ENCODE results near the gene PLEKHA6.

Gene PLEKHA6, protein sequence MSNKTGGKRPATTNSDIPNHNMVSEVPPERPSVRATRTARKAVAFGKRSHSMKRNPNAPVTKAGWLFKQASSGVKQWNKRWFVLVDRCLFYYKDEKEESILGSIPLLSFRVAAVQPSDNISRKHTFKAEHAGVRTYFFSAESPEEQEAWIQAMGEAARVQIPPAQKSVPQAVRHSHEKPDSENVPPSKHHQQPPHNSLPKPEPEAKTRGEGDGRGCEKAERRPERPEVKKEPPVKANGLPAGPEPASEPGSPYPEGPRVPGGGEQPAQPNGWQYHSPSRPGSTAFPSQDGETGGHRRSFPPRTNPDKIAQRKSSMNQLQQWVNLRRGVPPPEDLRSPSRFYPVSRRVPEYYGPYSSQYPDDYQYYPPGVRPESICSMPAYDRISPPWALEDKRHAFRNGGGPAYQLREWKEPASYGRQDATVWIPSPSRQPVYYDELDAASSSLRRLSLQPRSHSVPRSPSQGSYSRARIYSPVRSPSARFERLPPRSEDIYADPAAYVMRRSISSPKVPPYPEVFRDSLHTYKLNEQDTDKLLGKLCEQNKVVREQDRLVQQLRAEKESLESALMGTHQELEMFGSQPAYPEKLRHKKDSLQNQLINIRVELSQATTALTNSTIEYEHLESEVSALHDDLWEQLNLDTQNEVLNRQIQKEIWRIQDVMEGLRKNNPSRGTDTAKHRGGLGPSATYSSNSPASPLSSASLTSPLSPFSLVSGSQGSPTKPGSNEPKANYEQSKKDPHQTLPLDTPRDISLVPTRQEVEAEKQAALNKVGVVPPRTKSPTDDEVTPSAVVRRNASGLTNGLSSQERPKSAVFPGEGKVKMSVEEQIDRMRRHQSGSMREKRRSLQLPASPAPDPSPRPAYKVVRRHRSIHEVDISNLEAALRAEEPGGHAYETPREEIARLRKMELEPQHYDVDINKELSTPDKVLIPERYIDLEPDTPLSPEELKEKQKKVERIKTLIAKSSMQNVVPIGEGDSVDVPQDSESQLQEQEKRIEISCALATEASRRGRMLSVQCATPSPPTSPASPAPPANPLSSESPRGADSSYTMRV

DNA sequence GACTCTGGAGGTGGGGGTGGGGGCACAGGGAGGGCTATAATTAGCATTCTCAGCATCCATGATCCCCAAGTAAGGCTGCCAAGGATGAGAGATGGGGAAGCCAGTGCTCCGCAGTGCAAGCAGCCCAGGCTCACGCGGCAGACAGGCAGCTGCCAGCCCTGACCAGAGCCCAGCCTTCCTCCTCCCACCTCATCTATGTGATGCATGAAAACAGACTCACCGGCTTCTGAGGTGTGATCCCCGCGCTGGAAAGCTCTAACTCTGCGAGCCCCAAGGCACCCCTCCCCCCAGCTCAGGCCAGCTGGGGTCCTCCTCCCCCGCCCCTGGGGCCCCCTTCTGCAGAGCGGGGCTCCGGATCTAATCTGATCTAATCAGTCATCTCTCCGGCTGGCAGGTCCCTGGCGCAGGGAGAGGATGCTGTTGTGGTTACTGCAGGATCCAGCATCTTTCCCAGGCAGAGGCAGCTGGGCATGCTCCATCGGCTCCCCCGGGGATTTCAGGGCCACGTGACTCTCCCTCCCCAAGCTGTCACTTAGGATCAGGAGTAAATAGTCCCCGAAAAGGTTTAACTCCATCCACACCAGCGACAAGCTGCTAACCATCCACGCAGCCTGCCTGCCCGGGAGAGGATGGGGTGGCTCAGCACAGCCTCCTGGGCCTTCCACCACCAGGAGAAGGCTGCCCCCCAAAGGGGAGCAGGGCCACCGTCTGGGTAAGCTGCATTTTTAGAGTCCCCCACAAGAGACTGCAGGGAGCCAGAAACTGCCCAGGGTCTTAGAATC, at the start of gene PLEKHA6:
Gene PLEKHA6, minus strand, starts transcription at position 456 of the 782 bp plus-strand sequence. CDS start 86,202 bp downstream, outside the sequence.
- DNase-seq: peak; percentile 62

DNA sequence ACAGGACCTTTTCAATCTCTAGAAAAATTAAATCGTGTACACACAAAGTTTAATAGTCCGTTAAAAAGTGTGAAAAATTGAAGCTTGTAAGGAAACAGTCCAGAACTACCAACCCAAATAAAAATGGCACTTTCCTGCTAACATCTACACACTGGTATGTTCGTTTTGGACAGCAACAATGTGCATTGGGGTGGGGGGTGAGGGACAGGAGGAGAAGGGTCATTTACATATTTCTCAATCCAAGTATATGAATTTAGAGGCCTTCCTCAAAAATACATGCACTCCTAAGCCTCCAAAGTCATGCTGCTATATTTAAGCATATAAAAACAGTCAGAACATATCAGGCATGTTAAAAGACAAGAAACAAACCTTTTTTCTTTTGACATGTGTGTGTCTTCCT, 49.4 kb upstream of the PLEKHA6 start:
- no peak for DNase-seq

DNA sequence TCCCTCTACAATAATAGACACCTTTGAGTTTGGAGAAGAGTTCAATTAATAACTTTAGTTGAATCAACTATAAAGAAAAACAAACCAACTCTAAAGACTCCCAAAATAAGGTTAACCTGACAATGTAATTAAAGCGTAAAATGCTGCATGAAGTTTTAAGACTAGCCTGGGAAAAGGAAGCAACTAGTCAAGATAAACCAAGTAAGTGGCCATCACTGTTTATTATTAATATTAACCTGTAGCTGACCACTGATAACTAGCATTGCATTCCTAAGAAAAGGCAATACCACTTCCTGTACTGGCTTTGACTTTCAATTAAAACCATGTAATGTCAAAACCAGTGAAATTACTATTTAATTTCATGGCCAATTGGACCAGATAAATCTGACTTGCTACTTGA, 48.9 kb upstream of the PLEKHA6 start:
- no peak for DNase-seq

DNA sequence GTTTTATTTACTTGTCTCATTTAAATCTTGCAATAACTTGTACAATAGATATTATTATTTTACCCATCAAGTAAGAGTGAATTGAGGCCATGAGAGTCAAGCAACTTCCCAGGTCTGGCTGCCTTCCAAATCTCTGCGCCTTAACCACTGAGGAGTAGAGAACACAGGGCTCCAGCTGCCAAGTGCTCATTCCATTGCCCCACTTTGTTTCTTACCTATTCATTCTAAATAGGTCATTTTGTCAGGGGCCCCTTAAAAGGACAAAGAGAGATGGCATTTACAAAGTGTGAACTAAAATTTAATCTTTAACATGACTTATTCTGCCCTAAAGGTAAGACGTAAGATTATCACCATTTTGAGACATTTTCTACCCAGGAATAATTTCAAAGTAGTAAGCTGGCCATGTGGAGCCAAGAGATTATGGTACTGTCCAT, 48.4 kb upstream of the PLEKHA6 start:
- DNase-seq: no peak

DNA sequence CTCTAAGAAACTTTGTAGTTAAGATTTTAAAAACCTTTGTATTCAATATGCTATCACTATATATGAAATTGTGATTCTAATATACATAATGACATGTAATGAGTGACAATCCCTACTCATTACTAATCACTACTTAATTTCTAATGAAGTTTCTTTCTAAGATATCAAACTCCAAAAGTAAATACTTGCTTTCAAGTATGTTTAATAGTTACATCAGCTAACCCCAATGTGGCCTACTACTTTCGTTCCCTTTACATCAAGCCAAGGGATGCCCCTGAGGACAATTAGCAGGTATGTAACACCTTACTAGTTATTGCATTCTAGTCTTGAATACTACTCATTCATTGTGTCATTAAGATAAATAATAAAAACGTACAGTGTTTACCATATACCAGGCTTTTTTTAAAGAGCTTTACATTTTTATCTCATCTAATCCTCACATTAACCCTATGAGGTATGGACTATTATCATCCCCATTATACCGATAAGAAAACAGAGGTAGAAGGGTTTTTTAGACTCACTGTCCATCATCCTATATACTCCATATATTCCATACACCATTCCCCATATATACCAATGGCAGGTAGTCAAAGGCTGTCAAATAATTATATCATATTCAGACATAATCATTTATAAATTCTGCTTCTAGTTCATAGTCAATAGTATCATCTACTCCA, 47.7 kb upstream of the PLEKHA6 start:
- no peak for DNase-seq

DNA sequence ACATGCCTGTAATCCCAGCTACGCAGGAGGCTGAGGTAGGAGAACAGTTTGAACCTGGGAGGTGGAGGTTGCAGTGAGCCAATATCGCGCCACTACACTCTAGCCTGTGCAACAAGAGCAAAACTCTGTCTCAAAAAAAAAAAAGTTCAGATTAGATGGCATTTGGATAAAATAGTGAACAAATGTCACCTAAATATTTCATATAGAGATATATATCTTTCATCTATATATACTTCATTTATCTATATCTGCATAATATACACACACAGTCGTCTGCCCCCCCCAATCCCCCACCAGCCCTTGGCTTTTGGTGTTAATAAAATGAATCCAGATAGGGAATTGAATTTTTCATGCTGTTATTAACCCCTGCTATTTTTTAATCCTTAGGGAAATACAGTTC, 46.9 kb upstream of the PLEKHA6 start:
- no peak for DNase-seq

DNA sequence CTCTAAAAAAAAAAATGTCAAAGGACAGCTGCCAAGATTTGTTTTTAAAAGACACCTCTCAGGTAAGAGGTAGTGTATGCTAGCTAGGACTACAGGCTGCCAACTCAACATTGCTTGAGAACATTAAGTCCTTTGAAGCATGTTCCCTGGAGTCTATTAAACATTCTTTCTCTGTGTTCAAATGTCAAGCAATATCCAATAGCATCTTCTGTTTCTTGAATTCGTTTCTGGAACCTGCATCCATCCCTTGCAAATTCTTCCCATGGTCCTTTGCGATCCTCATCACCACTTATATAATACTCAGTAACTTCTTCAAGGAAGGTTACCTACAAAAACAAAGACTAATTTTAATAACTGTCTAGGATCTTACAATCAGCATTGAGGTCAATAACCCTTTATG, 46.3 kb upstream of the PLEKHA6 start:
- DNase-seq: no peak

DNA sequence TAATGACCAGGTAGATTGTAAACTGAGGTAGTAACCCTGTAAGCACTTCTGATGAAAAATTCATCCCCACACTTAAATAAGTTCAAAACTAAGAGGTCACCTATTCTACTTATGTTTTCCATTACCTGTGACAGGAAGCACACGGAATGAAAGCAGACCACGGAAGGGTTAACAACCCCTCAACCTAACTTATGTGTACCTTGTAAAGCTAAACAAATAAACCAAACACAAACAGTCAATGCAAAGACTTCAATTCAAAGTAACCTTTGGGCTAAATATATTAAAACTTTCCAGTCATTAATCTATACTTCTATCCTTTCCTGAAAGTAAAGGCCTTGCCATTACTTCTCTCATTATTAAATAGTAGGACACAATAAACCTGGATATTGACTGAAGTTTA, 44.9 kb upstream of the PLEKHA6 start:
- DNase-seq: no peak

DNA sequence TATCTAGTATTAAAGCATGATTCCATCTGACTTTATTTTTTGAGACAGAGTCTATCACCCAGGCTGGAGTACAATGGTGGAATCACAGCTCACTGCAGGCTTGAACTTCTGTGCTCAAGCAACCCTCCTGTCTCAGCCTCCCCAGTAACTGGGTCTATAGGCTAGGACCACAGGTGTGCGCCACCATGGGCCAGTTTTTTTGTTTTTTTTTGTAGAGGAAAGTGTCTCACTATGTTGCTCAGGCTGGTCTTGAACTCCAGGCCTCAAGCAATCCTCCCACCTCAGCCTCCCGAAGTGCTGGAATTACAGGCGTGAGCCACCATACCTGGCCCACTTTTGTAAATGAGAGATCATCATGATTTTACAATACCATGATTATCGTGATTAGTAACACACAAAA, 42.7 kb upstream of the PLEKHA6 start:
- DNase-seq: no peak

DNA sequence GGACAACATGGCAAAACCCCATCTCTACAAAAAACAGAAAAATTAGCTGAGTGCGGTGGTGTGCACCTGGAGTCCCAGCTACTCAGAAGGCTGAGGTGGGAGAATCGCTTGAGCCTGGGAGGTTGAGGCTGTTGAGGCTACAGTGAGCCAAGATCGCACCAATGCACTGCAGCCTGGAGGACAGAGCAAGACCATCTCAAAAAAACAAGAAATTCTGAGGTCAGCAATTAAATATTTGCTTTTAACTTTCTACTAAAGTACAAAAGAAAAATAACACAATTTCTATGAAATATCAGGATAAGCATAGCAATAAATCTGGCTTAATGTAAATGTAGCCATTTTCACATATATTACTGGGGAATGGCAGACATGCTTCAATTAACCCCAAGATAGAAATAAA, 42.0 kb upstream of the PLEKHA6 start:
- no peak for DNase-seq

DNA sequence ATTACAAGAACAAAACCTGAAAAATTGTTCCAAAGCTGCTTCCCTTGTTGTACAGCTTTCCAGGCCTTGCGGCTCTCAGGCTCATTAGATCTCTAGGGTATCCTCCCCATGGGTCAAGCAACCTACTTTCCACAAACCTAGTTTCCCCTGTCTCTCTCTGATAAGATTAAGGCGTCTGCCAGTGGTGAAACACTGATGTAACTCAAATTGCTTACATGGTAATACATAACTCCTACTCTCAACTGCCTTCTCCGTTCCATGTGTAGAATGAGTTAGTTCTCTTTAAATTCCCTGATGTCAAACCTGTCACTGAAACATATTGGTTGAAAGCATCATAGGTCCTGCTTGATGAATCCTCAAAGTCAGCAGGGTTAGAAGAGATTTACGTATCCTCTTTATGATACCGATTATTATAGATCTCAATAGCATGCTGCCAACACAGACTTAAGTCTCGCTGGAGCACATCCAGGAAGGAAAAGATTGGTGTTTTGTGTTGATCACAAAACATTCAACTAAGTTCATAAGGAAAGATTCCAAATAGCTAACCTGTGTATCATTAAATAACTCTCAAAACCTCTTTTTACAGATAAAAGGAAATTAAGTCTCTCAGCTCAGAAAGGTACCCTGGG, 41.3 kb upstream of the PLEKHA6 start:
- DNase-seq: no peak

DNA sequence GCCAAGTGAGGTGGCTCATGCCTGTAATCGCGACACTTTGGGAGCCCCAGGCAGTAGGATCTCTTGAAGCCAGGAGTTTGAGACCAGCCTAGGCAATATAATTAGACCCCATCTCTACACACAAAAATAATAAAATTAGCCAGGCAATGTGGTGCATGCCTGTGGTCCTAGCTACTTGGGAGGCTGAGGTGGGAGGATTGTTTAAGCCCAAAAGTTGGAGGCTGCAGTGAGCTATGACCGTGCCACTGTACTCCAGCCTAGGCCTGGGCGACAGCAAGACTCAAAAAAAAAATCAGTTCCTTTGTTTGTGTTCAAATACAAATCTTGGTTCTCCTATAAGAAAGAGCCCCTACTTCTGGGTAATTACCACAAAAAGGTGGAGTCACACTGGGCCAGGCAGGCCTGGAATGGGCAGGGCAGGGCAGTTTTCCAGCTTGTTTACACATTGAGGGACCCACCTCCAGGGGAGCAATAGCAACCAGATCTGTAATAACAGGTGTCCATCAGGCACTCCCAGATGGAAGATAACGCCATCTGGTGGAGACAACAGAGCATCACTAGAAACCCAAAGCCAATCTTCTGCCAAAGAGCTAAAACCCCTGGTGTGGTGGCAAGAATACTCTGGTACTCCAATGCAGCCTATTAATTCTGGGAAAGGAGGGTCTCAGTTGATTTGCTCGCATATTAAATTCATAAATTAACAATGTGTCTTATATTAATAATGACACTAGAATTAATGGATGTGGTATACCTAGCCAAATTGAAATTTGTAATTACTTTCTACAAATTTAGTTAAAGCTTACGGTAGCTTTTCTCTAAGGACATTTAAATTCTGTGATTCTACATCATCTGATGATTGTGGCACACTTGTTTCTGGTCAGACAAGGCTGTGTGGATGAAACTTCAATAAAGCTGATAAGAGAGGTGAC, 38.7 kb upstream of the PLEKHA6 start:
- peak; percentile 86 for DNase-seq

DNA sequence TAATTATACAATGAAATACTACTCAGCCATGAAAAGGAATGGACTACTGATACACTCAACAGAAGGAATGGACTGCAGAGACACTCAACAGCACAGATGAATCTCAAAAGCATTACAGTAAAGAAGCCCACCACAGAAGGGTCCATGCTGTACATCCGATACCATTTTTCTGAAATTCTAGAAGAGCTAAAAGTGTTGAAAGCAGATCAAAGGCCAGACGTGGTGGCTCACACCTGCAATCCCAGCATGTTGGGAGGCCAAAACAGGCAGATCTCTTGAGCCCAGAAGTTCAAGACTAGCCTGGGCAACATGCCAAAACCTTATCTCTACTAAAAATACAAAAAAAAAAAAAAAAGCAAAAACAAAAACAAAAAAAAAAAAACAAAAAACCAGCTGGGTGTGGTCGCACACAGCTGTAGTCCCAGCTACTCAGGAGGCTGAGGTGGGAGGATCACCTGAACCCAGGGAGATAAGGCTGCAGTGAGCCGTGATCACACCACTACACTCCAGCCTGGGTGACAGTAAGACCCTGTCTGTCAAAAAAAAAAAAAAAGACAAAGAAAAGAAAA, 36.4 kb upstream of the PLEKHA6 start:
- no peak for DNase-seq

DNA sequence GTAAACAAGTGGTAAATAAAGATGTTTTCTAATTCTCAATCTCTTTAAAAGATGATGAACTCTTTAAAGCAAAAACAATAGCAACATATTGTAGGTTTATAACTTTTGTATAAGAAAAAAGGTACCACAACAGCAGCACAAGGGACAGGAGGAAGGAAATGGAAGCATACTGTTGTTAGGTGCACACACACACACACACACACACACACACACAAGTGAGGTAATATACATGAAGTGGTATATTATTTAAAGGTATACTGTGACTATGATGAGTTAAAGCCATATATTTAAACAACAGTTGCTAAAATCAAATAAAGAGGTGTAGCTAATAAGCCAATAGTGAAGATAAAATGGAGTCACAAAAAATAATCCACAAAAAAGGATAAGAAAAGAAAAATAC, 31.9 kb upstream of the PLEKHA6 start:
- DNase-seq: no peak

DNA sequence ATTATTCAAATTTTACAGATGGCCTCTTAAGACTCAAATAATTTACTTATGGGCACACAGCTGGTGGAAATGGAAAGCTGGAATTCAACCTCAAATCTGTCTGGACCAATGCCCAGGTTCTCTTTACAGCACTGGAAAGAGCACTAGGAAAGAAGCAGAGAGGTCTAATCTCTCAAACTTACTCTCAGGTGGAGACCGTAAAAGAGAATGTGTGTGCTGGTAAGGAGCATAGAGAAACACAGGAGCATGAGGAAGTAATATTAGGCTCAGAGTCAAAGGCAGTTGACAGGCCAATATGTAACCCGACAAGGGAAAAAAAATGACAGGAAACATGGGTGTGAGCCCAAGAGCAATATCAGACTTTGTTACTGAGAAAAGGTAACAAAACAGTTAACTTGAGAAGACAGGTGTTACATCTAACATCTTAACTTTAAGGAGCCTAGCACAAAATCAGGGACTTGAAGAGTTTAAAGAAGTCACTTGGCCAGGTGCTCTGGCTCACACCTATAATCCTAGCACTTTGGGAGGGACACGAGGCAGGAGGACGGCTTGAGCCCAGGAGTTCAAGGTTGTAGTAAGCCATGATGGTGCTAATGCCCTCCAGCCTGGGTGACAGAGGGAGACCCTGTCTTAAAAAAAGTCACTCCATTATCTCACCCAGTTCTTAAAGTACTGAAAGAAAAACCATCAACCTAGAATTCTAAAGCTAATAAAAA, 31.2 kb upstream of the PLEKHA6 start:
- DNase-seq: no peak

DNA sequence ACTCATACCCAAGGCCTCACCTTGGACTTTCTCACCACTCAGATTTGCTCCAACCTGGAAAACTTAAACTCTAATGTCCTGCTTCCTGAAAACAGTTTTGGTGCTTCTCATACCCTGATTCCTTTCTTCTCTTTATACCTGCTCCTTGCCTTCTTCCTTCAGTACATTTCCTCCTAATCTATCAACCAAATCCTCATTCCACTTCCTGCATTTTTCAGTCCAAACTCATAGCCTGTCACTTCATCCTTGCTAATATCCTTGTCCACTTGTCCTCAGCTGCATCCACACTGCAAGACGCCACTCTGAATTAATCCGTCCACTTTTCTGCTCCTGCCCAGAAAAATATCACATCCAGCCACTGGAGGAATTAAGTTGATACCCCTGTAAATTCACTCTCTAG, 26.0 kb upstream of the PLEKHA6 start:
- no peak for DNase-seq

DNA sequence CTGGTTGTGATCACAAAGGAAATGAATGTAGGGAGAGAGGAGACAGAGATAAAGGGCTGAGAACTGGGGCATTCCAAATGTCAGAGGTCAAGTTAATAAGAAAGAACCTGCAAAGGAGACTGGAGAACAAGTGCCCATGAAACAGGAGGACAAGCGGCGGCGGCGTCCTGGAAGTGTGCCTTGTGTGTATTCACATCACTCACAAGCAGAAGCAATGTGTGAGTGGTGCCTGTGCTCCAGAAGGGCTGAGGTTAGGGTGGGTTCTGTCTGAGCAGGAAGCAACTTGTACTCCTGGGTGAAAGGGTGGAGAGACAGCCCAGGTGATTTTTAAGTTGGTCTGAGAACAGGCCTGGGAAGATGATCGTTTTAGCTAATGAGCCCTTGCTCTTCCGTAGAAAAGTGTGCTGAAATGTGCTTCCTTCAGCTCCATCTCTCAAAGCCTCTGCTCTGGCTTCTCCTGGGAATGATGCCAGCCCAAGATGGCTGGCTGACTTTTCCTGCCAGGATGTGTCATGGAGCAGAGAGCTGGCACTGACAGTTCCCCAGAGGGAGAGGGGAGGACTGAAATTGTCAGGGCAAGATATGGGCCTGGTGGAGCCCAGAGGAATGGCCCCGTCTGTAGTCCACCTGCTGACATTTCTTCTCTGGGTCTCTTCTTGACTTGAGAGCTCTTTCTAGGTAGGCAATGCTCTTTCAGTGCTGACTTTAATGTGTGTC, 25.1 kb upstream of the PLEKHA6 start:
- DNase-seq: no peak

DNA sequence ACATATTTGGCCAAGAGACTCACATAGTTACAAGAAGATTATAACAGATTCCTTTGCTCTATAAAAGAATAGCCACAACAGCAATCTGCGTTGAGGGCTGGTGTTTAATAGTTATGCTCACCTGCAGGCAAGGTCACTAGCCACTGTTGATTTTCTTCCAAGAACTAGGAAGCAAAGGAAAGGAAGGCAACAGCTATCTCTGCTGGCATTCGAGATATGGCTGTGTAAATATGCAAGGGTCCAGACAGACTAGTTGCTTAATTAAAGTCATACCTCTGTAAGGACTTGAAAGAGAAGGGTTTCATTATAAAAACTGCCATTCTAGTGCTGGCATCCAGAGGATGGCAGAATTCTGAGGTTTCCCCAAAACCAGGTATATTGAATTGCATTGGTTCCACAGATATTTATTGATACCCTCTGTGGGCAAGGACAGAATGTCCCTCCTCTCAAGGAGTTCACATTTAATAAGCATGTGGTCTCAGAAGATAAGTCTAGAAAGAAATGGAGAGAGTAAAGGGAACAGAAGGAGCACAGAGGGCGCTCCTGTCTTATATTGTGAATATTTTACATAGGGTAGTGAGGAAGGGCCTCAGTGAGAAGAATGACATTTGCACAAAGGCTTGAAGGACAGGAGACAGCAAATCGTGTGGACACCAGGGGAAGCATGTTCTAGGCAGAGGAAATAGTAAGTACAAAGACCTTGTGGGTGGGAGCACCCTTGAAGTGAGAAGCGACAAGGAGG, 23.6 kb upstream of the PLEKHA6 start:
- no peak for DNase-seq
